Measurements from ENCODE around the gene BTN3A1.

Gene BTN3A1

GRCh38 chr6:26379292-26379691 lies 22.8 kb upstream of the BTN3A1 start:
- DNase-seq (ENCODE audit: extremely low read depth in 1 of 2, low read depth in 1 of 2) = no peak

GRCh38 chr6:26379740-26380139 lies 22.3 kb upstream of the BTN3A1 start:
- DNase-seq (ENCODE audit: extremely low read depth in 1 of 2, low read depth in 1 of 2) = no peak

GRCh38 chr6:26380256-26380655 lies 21.8 kb upstream of the BTN3A1 start:
- DNase-seq (ENCODE audit: extremely low read depth in 1 of 2, low read depth in 1 of 2) = no peak

GRCh38 chr6:26382121-26382520 lies 20.0 kb upstream of the BTN3A1 start:
- DNase-seq (ENCODE audit: extremely low read depth in 1 of 2, low read depth in 1 of 2) = no peak

GRCh38 chr6:26383624-26384417 lies 18.3 kb upstream of the BTN3A1 start:
- DNase-seq (ENCODE audit: extremely low read depth in 1 of 2, low read depth in 1 of 2) = no peak

- no peak for DNase-seq (ENCODE audit: extremely low read depth in 1 of 2, low read depth in 1 of 2)
Measured at GRCh38 chr6:26385734-26386125, 16.3 kb upstream of the BTN3A1 start.

GRCh38 chr6:26387565-26387964 lies 14.5 kb upstream of the BTN3A1 start:
- no peak for DNase-seq (ENCODE audit: extremely low read depth in 1 of 2, low read depth in 1 of 2)

- DNase-seq (ENCODE audit: extremely low read depth in 1 of 2, low read depth in 1 of 2) = no peak
Measured at GRCh38 chr6:26388014-26388413, 14.1 kb upstream of the BTN3A1 start.

- no peak for DNase-seq (ENCODE audit: extremely low read depth in 1 of 2, low read depth in 1 of 2)
Measured at GRCh38 chr6:26388441-26388840, 13.6 kb upstream of the BTN3A1 start.

GRCh38 chr6:26389349-26389894 lies 12.7 kb upstream of the BTN3A1 start:
- DNase-seq (ENCODE audit: extremely low read depth in 1 of 2, low read depth in 1 of 2) = no peak

- DNase-seq (ENCODE audit: extremely low read depth in 1 of 2, low read depth in 1 of 2) = no peak
Measured at GRCh38 chr6:26390531-26390930, 11.5 kb upstream of the BTN3A1 start.

GRCh38 chr6:26392932-26393636 lies 9.0 kb upstream of the BTN3A1 start:
- DNase-seq (ENCODE audit: extremely low read depth in 1 of 2, low read depth in 1 of 2) = no peak

GRCh38 chr6:26394289-26394688 lies 7.8 kb upstream of the BTN3A1 start:
- DNase-seq (ENCODE audit: extremely low read depth in 1 of 2, low read depth in 1 of 2) = no peak

- DNase-seq (ENCODE audit: extremely low read depth in 1 of 2, low read depth in 1 of 2) = no peak
Measured at GRCh38 chr6:26398555-26398954, 3.5 kb upstream of the BTN3A1 start.

GRCh38 chr6:26400626-26401025 lies 1.4 kb upstream of the BTN3A1 start:
- no peak for DNase-seq (ENCODE audit: extremely low read depth in 1 of 2, low read depth in 1 of 2)

- no peak for DNase-seq (ENCODE audit: extremely low read depth in 1 of 2, low read depth in 1 of 2)
Measured at GRCh38 chr6:26401389-26401986, 587 bp upstream of the BTN3A1 start.

- DNase-seq (ENCODE audit: extremely low read depth in 1 of 2, low read depth in 1 of 2) = no peak
Measured at GRCh38 chr6:26403893-26404292, 1.8 kb downstream of the BTN3A1 start.

GRCh38 chr6:26404546-26404945 lies 2.5 kb downstream of the BTN3A1 start:
- DNase-seq (ENCODE audit: extremely low read depth in 1 of 2, low read depth in 1 of 2) = no peak

GRCh38 chr6:26408828-26409730 lies 7.0 kb downstream of the BTN3A1 start:
- no peak for DNase-seq (ENCODE audit: extremely low read depth in 1 of 2, low read depth in 1 of 2)

- no peak for DNase-seq (ENCODE audit: extremely low read depth in 1 of 2, low read depth in 1 of 2)
Measured at GRCh38 chr6:26411751-26412150, 9.7 kb downstream of the BTN3A1 start.

GRCh38 chr6:26412228-26412627 lies 10.2 kb downstream of the BTN3A1 start:
- DNase-seq (ENCODE audit: extremely low read depth in 1 of 2, low read depth in 1 of 2) = no peak
